GM18511 (cell line): Measurements from ENCODE around the gene XPNPEP1.

ENCODE experiments used
- ATAC-seq: cut with Tn5 transposase; IDR thresholded peaks from one replicate; pipeline ENCODE4 v1.9.1; 2021; ENCODE audit warnings: mild to moderate bottlenecking, moderate library complexity; ENCODE audit not compliant: unreplicated experiment

The XPNPEP1 gene

GRCh38 chr10:109866995-109867635 is 56.2 kb downstream of the XPNPEP1 start:
- ATAC-seq: no peak

- no peak for ATAC-seq
Observed at GRCh38 chr10:109866168-109866994, 56.9 kb downstream of the XPNPEP1 start.

- ATAC-seq: no peak
Observed at GRCh38 chr10:109863775-109864174, 59.5 kb downstream of the XPNPEP1 start.

- ATAC-seq: no peak
Observed at GRCh38 chr10:109862738-109863137, 60.6 kb downstream of the XPNPEP1 start.

- no peak for ATAC-seq
Observed at GRCh38 chr10:109862041-109862440, 61.3 kb downstream of the XPNPEP1 start.

GRCh38 chr10:109861081-109861480 is 62.2 kb downstream of the XPNPEP1 start:
- no peak for ATAC-seq

- ATAC-seq: peak; percentile 56
Observed at GRCh38 chr10:109859221-109859620, 64.1 kb downstream of the XPNPEP1 start.

- ATAC-seq: no peak
Observed at GRCh38 chr10:109855746-109856145, 67.6 kb downstream of the XPNPEP1 start.

GRCh38 chr10:109853921-109854320 is 69.4 kb downstream of the XPNPEP1 start:
- ATAC-seq: no peak

- peak; percentile 97 for ATAC-seq
Observed at GRCh38 chr10:109852475-109853037, 70.8 kb downstream of the XPNPEP1 start.

- ATAC-seq: peak; percentile 30
Observed at GRCh38 chr10:109851616-109852474, 71.5 kb downstream of the XPNPEP1 start.

- ATAC-seq: no peak
Observed at GRCh38 chr10:109846832-109847231, 76.5 kb downstream of the XPNPEP1 start.

- ATAC-seq: no peak
Observed at GRCh38 chr10:109845308-109845707, 78.0 kb downstream of the XPNPEP1 start.

GRCh38 chr10:109838592-109839244 is 84.6 kb downstream of the XPNPEP1 start:
- no peak for ATAC-seq

- no peak for ATAC-seq
Observed at GRCh38 chr10:109837384-109837783, 85.9 kb downstream of the XPNPEP1 start.

GRCh38 chr10:109835257-109835656 is 88.1 kb downstream of the XPNPEP1 start:
- no peak for ATAC-seq

GRCh38 chr10:109831846-109832245 is 91.5 kb downstream of the XPNPEP1 start:
- no peak for ATAC-seq

- no peak for ATAC-seq
Observed at GRCh38 chr10:109824206-109824605, 99.1 kb downstream of the XPNPEP1 start.

- no peak for ATAC-seq
Observed at GRCh38 chr10:109823196-109823595, 100.1 kb downstream of the XPNPEP1 start.

GRCh38 chr10:109821672-109822071 is 101.6 kb downstream of the XPNPEP1 start:
- ATAC-seq: no peak
